WTC11 (cell line): ENCODE data around the gene GRAMD4. TPM values are rescaled to one million over a fixed set of nuclear protein-coding genes. Genes with fewer than 3 reads are reported as not detected.

Experiments used
- ATAC-seq: fragments of 200-7000 bp; cut with Tn5 transposase; 2 replicates; pipeline ENCODE4 v1.10.0; 2021; ENCODE audit warnings: mild to moderate bottlenecking, moderate library complexity
- CTCF ChIA-PET: fragments of 300-600 bp; sonication (Branson Sonifier 250); formaldehyde crosslinking; loops from one replicate; lab custom pipeline; 2021; ENCODE audit warnings: antibody characterized with exemption; lab: Charles Lee
- POLR2A ChIA-PET: fragments of 350-600 bp; sonication (Branson Sonifier 250); formaldehyde crosslinking; loops from one replicate; lab custom pipeline; 2021; ENCODE audit warnings: antibody characterized with exemption; lab: Charles Lee
- DNase-seq: peaks from one replicate; pipeline ENCODE4 v3.0.0; 2021; ENCODE audit warnings: low spot score
- H3K27ac Mint-ChIP-seq: 2 replicates; pipeline ENCODE4 v1.8.0; 2021; ENCODE audit warnings: mixed read lengths
- H3K27me3 Mint-ChIP-seq: 2 replicates; pipeline ENCODE4 v1.8.0; 2021; ENCODE audit warnings: low read depth, mild to moderate bottlenecking, moderate library complexity, mixed read lengths
- H3K36me3 Mint-ChIP-seq: 2 replicates; pipeline ENCODE4 v1.8.0; 2021; ENCODE audit warnings: mixed read lengths
- H3K4me1 Mint-ChIP-seq: 2 replicates; pipeline ENCODE4 v1.8.0; 2022; ENCODE audit warnings: mixed read lengths
- H3K4me3 Mint-ChIP-seq: 2 replicates; pipeline ENCODE4 v1.8.0; 2021; ENCODE audit warnings: mild to moderate bottlenecking, moderate library complexity, mixed read lengths
- H3K9me3 Mint-ChIP-seq: 2 replicates; pipeline ENCODE4 v1.8.0; 2021; ENCODE audit warnings: mixed read lengths
- AFF4 ChIP-seq: sonication (generic); formaldehyde crosslinking; IDR thresholded peaks from 2 replicates; pipeline ENCODE4 v1.8.1; 2023; ENCODE audit warnings: mild to moderate bottlenecking, missing genetic modification reagents, borderline replicate concordance
- CREM ChIP-seq: sonication (generic); formaldehyde crosslinking; IDR thresholded peaks from 2 replicates; pipeline ENCODE4 v1.8.1; 2022; ENCODE audit warnings: mild to moderate bottlenecking, missing genetic modification reagents, moderate library complexity
- HMGXB4 ChIP-seq: sonication (generic); formaldehyde crosslinking; IDR thresholded peaks from 2 replicates; pipeline ENCODE4 v1.8.1; 2023; ENCODE audit warnings: mild to moderate bottlenecking, moderate library complexity, missing genetic modification reagents
- IRF2 ChIP-seq: sonication (generic); formaldehyde crosslinking; IDR thresholded peaks from 2 replicates; pipeline ENCODE4 v1.8.0; 2022; ENCODE audit warnings: low read depth, missing genetic modification reagents, borderline replicate concordance
- NFYB ChIP-seq: sonication (generic); formaldehyde crosslinking; conservative IDR thresholded peaks from 2 replicates; pipeline ENCODE4 v1.8.0; 2022; ENCODE audit warnings: low read depth, missing genetic modification reagents
- NR3C1 ChIP-seq: sonication (generic); formaldehyde crosslinking; conservative IDR thresholded peaks from 2 replicates; pipeline ENCODE4 v1.8.1; 2023; ENCODE audit warnings: low read depth, mild to moderate bottlenecking, missing genetic modification reagents
- OVOL2 ChIP-seq: fragments of 250-450 bp; sonication (Bioruptor Pico); IDR thresholded peaks from 2 replicates; pipeline ENCODE4 v1.9.0; 2021; ENCODE audit warnings: mild to moderate bottlenecking, borderline replicate concordance
- PRDM15 ChIP-seq: sonication (generic); formaldehyde crosslinking; IDR thresholded peaks from 2 replicates; pipeline ENCODE4 v1.8.0; 2022; ENCODE audit warnings: missing genetic modification reagents
- SMAD3 ChIP-seq: sonication (generic); formaldehyde crosslinking; IDR thresholded peaks from 2 replicates; pipeline ENCODE4 v1.8.0; 2022; ENCODE audit warnings: missing genetic modification reagents, mild to moderate bottlenecking, borderline replicate concordance
- USF2 ChIP-seq: sonication (generic); formaldehyde crosslinking; IDR thresholded peaks from 2 replicates; pipeline ENCODE4 v1.8.1; 2023; ENCODE audit warnings: mild to moderate bottlenecking, missing genetic modification reagents, moderate library complexity
- ZNF121 ChIP-seq: sonication (generic); formaldehyde crosslinking; IDR thresholded peaks from 2 replicates; pipeline ENCODE4 v1.8.0; 2023; ENCODE audit warnings: missing genetic modification reagents
- ZNF232 ChIP-seq: sonication (generic); formaldehyde crosslinking; IDR thresholded peaks from 2 replicates; pipeline ENCODE4 v1.8.0; 2022; ENCODE audit warnings: mild to moderate bottlenecking, missing genetic modification reagents
- ZNF263 ChIP-seq: sonication (generic); formaldehyde crosslinking; IDR thresholded peaks from 2 replicates; pipeline ENCODE4 v1.8.1; 2022; ENCODE audit warnings: low read depth, mild to moderate bottlenecking, moderate library complexity, missing genetic modification reagents
- ZNF317 ChIP-seq: sonication (generic); formaldehyde crosslinking; IDR thresholded peaks from 2 replicates; pipeline ENCODE4 v1.8.1; 2023; ENCODE audit warnings: low read depth, mild to moderate bottlenecking, moderate library complexity, missing genetic modification reagents, borderline replicate concordance
- total RNA-seq: library from RNA; stranded (reverse); gene quantifications from 3 replicates; pipeline ENCODE4 v1.2.3, GENCODE V29; 2021
- TF ChIP-seq, protein P1 (sequence below): fragments of 250-450 bp; sonication (Bioruptor Pico); conservative IDR thresholded peaks from 2 replicates; pipeline ENCODE4 v1.9.0; 2021; ENCODE audit warnings: mild to moderate bottlenecking
- TF ChIP-seq, protein P2 (sequence below): sonication (generic); formaldehyde crosslinking; IDR thresholded peaks from 2 replicates; pipeline ENCODE4 v1.8.0; 2022; ENCODE audit warnings: mild to moderate bottlenecking, missing genetic modification reagents
- TF ChIP-seq, protein P3 (sequence below): sonication (generic); formaldehyde crosslinking; conservative IDR thresholded peaks from 2 replicates; pipeline ENCODE4 v1.8.1; 2022; ENCODE audit warnings: mild to moderate bottlenecking, missing genetic modification reagents

GRAMD4 gene
- total RNA-seq, 1 experiment from 2014 or later: 41.0 TPM

DNA sequence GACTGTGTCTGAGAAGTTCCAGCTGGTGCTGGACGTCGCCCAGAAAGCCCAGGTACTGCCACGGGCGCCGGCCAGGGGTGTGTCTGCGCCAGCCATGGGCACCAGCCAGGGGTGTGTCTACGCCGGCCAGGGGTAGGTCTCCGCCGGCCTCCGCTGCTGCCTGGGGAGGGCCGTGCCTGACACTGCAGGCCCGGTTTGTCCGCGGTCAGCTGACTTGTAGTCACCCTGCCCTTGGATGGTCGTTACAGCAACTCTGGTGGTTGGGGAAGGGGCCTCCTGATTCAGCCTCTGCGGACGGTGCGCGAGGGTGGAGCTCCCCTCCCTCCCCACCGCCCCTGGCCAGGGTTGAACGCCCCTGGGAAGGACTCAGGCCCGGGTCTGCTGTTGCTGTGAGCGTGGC, 47.9 kb downstream of the GRAMD4 start (continued):
- TF ChIP-seq, protein P1, sequence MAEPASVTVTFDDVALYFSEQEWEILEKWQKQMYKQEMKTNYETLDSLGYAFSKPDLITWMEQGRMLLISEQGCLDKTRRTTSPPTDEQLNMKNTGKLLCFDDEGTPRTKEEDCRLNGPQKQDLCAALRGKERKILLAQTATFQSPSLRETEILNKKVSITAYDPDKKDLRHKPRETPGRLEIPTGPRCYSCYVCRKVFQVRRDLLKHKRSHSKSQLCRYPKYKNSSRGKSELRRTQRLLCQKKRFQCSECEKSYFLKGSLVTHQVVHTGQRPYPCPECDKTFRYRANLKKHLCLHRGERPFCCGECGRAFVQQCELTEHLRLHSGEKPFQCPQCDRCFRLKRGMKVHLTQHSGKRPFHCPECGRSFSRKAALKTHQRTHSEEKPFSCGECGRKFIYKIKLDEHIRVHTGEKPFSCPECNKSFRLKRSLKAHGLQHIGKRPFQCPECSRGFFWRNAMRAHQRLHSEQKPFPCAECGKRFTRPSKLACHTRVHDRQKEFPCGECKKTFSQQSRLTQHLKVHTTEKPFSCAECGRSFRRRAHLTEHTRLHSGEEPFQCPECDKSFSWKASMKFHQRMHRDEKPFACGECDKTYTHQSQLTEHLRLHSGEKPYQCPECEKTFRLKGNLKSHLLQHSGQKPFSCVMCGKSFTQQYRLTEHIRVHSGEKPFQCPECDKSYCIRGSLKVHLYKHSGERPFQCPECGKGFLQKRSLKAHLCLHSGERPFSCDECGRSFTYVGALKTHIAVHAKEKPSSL (CRISPR knock-in tag): no peak
- TF ChIP-seq USF2 (CRISPR knock-in tag) (no peak), NR3C1 (CRISPR knock-in tag) (no peak), HMGXB4 (CRISPR knock-in tag) (no peak), IRF2 (no peak), CREM (CRISPR knock-in tag) (no peak), PRDM15 (CRISPR knock-in tag) (no peak)
- TF ChIP-seq, protein P2, sequence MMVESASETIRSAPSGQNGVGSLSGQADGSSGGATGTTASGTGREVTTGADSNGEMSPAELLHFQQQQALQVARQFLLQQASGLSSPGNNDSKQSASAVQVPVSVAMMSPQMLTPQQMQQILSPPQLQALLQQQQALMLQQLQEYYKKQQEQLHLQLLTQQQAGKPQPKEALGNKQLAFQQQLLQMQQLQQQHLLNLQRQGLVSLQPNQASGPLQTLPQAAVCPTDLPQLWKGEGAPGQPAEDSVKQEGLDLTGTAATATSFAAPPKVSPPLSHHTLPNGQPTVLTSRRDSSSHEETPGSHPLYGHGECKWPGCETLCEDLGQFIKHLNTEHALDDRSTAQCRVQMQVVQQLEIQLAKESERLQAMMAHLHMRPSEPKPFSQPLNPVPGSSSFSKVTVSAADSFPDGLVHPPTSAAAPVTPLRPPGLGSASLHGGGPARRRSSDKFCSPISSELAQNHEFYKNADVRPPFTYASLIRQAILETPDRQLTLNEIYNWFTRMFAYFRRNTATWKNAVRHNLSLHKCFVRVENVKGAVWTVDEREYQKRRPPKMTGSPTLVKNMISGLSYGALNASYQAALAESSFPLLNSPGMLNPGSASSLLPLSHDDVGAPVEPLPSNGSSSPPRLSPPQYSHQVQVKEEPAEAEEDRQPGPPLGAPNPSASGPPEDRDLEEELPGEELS: no peak

GRCh38 chr22:46669201-46669600, 49.0 kb downstream of the GRAMD4 start:
- Mint-ChIP-seq H3K4me3 (no peak overlapping the region), H3K27ac (no peak overlapping the region), H3K9me3 (no peaks in the 10 kb centered on the region), H3K27me3 (no peaks in the 10 kb centered on the region), H3K36me3 (peaks cover 3% of the 10 kb centered on the region; the same call in 1 of the 2 replicates), H3K4me1 (no peaks in the 10 kb centered on the region)
- DNase-seq (no peak), ATAC-seq (no peak)
- CTCF ChIA-PET: interaction anchor here (0.6 to 4.9 kb wide), 5 partner anchors 13 to 310 kb away, joined by 3 to 24 read pairs (median 4); no protein-coding TSS in a partner anchor
- POLR2A ChIA-PET: no interaction called here
- TF ChIP-seq ZNF232: no peak
- TF ChIP-seq ZNF317 (CRISPR knock-in tag): no peak
- no peak for TF ChIP-seq NFYB (CRISPR knock-in tag)
- no peak for TF ChIP-seq OVOL2
- TF ChIP-seq IRF2: no peak
- TF ChIP-seq AFF4: no peak
- no peak for TF ChIP-seq SMAD3 (CRISPR knock-in tag)
- TF ChIP-seq, protein P2: no peak
- TF ChIP-seq, protein P3, sequence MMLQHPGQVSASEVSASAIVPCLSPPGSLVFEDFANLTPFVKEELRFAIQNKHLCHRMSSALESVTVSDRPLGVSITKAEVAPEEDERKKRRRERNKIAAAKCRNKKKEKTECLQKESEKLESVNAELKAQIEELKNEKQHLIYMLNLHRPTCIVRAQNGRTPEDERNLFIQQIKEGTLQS: no peak
- TF ChIP-seq ZNF121 (CRISPR knock-in tag): no peak
- no peak for TF ChIP-seq ZNF263
